HCT116 (cell line): ENCODE results near the gene DOCK9. TPM values are rescaled to one million over a fixed set of nuclear protein-coding genes. Genes with fewer than 3 reads are reported as not detected.

Experiments used
- ATAC-seq: fragments of 200-7000 bp; cut with Tn5 transposase; 2 replicates; pipeline ENCODE4 v1.9.1; 2020; ENCODE audit warnings: mild to moderate bottlenecking, moderate library complexity
- BruUV-seq: library from RNA; stranded (reverse); fragments of 400-500 nt; replicated peaks from 2 replicates; lab custom pipeline; 2021; lab: Mats Ljungman, UMichigan
- CTCF ChIA-PET: fragments of 300-600 bp; sonication (Branson Sonifier 250); formaldehyde crosslinking; loops from one replicate; lab custom pipeline; 2021; ENCODE audit warnings: antibody characterized with exemption; lab: Charles Lee
- POLR2A ChIA-PET: fragments of 300-600, 350-600 bp; sonication (Branson Sonifier 250); formaldehyde crosslinking; loops from one replicate; lab custom pipeline; 2021; ENCODE audit warnings: antibody characterized with exemption; lab: Charles Lee
- RAD21 ChIA-PET, 2 experiments: fragments of 300-600 bp; sonication (Branson Sonifier 250); formaldehyde crosslinking; loops; one replicate each; lab custom pipeline; 2023; ENCODE audit warnings: low total read pairs in 2 of 2; ENCODE audit not compliant: uncharacterized antibody in 2 of 2, unreplicated experiment in 2 of 2, low non-redundant PET in 1 of 2; lab: Charles Lee
- DNase-seq: peaks from one replicate; pipeline ENCODE4 v3.0.0-alpha.2; 2010; ENCODE audit warnings: low read depth, low spot score
- H2AFZ ChIP-seq: fragments of 200-600 bp; shearing (Covaris generic), sonication (generic); 2 replicates; pipeline ENCODE4 v1.6.1; 2017; ENCODE audit warnings: low read depth, mixed run types, mixed read lengths, antibody characterized with exemption, low read length; ENCODE audit not compliant: poor library complexity, severe bottlenecking
- H3K27ac ChIP-seq: 2 replicates; pipeline ENCODE4 v1.5.1; 2012; ENCODE audit warnings: low read depth, low read length
- H3K27me3 ChIP-seq: fragments of 200-600 bp; sonication (generic); 2 replicates; pipeline ENCODE4 v1.6.1; 2016; ENCODE audit warnings: mixed run types, low read length, mixed read lengths; ENCODE audit not compliant: insufficient read depth
- H3K36me3 ChIP-seq, 2 experiments: fragments of 200-500 bp in 1 of 2; fragments of 200-600 bp in 1 of 2; sonication (Bioruptor generic) in 1 of 2; sonication (generic) in 1 of 2; 2 replicates each; pipeline versions ENCODE4 v1.5.1 to v1.6.1; 2014 to 2016; ENCODE audit warnings: low read length in 2 of 2, inconsistent platforms in 1 of 2, mixed read lengths in 1 of 2, mixed run types in 1 of 2; ENCODE audit not compliant: insufficient read depth in 2 of 2, control insufficient read depth in 1 of 2
- H3K4me1 ChIP-seq, 2 experiments: fragments of 200-600 bp in 1 of 2; sonication (generic) in 1 of 2; 2 replicates each; pipeline versions ENCODE4 v1.5.1 to v1.6.1; 2012 to 2017; ENCODE audit warnings: low read length in 2 of 2, inconsistent platforms in 1 of 2, mild to moderate bottlenecking in 1 of 2, mixed read lengths in 1 of 2, mixed run types in 1 of 2, moderate library complexity in 1 of 2; ENCODE audit not compliant: insufficient read depth in 2 of 2, control insufficient read depth in 1 of 2
- H3K4me2 ChIP-seq: fragments of 200-600 bp; sonication (generic); 2 replicates; pipeline ENCODE4 v1.6.1; 2017; ENCODE audit warnings: mixed run types, low read length, mixed read lengths
- H3K4me3 ChIP-seq, 2 experiments: fragments of 200-600 bp in 1 of 2; sonication (generic) in 1 of 2; replicated peaks in 1 of 2; 2 replicates each; pipeline ENCODE4 v1.5.1; 2011 to 2016; ENCODE audit warnings: low read length in 2 of 2, control low read depth in 1 of 2, low read depth in 1 of 2, mild to moderate bottlenecking in 1 of 2, mixed read lengths in 1 of 2, mixed run types in 1 of 2
- H3K79me2 ChIP-seq: fragments of 200-600 bp; sonication (generic); 2 replicates; pipeline ENCODE4 v1.6.1; 2017; ENCODE audit warnings: mild to moderate bottlenecking, mixed run types, low read length, moderate library complexity, mixed read lengths; ENCODE audit not compliant: insufficient read depth
- H3K9ac ChIP-seq: fragments of 200-600 bp; sonication (generic); 2 replicates; pipeline ENCODE4 v1.6.1; 2016; ENCODE audit warnings: low read length, mixed read lengths
- H3K9me2 ChIP-seq: fragments of 200-600 bp; sonication (generic), shearing (Covaris generic); 2 replicates; pipeline ENCODE4 v1.6.1; 2017; ENCODE audit warnings: mixed run types, mild to moderate bottlenecking, moderate library complexity; ENCODE audit not compliant: insufficient read depth
- H3K9me3 ChIP-seq, 2 experiments: fragments of 200-500 bp in 1 of 2; fragments of 200-600 bp in 1 of 2; sonication (Bioruptor generic) in 1 of 2; sonication (generic) in 1 of 2; 2 replicates each; pipeline ENCODE4 v1.6.1; 2014 to 2017; ENCODE audit warnings: low read length in 2 of 2, mixed read lengths in 2 of 2, inconsistent platforms in 1 of 2, low read depth in 1 of 2, mild to moderate bottlenecking in 1 of 2, mixed run types in 1 of 2, moderate library complexity in 1 of 2; ENCODE audit not compliant: control insufficient read depth in 1 of 2, insufficient read depth in 1 of 2
- H4K20me1 ChIP-seq: fragments of 200-600 bp; sonication (generic), shearing (Covaris generic); 2 replicates; pipeline ENCODE4 v1.6.1; 2017; ENCODE audit warnings: mixed run types, mild to moderate bottlenecking, moderate library complexity; ENCODE audit not compliant: insufficient read depth
- CBX3 ChIP-seq: IDR thresholded peaks from 2 replicates; pipeline ENCODE4 v1.6.1; 2012; ENCODE audit warnings: low read depth
- CTCF ChIP-seq, 3 experiments: fragments of 200-600 bp in 1 of 3; sonication (generic) in 1 of 3; IDR thresholded peaks in 2 of 3; conservative IDR thresholded peaks in 1 of 3; 2 replicates each; pipeline ENCODE4 v1.5.1; 2012 to 2017; ENCODE audit warnings: low read depth in 2 of 3, low read length in 2 of 3, antibody characterized with exemption in 1 of 3, borderline replicate concordance in 1 of 3, control low read depth in 1 of 3, mild to moderate bottlenecking in 1 of 3, mixed read lengths in 1 of 3, mixed run types in 1 of 3, moderate library complexity in 1 of 3; ENCODE audit not compliant: insufficient read depth in 1 of 3
- EGR1 ChIP-seq: IDR thresholded peaks from 2 replicates; pipeline ENCODE4 v1.6.1; 2012; ENCODE audit warnings: low read depth
- ELF1 ChIP-seq: IDR thresholded peaks from 2 replicates; pipeline ENCODE4 v1.6.1; 2012; ENCODE audit warnings: low read depth, borderline replicate concordance
- EZH2phosphoT487 ChIP-seq: fragments of 200-600 bp; IDR thresholded peaks from 2 replicates; pipeline ENCODE4 v1.6.1; 2018; ENCODE audit warnings: antibody characterized with exemption, borderline replicate concordance
- POLR2AphosphoS5 ChIP-seq: IDR thresholded peaks from 2 replicates; pipeline ENCODE4 v1.6.1; 2011; ENCODE audit warnings: mild to moderate bottlenecking, low read depth, low read length, moderate library complexity
- RAD21 ChIP-seq: IDR thresholded peaks from 2 replicates; pipeline ENCODE4 v1.6.1; 2012; ENCODE audit warnings: low read depth, mild to moderate bottlenecking
- SP1 ChIP-seq: IDR thresholded peaks from 2 replicates; pipeline ENCODE4 v1.6.1; 2012; ENCODE audit warnings: low read depth
- YY1 ChIP-seq: IDR thresholded peaks from 2 replicates; pipeline ENCODE4 v1.6.1; 2011; ENCODE audit warnings: low read length, low read depth, moderate library complexity, mild to moderate bottlenecking; ENCODE audit not compliant: insufficient replicate concordance; ENCODE audit errors: extremely low read depth
- ZFX ChIP-seq: fragments of 450-650 bp; IDR thresholded peaks from 2 replicates; pipeline ENCODE4 v1.6.1; 2017
- ZNF274 ChIP-seq: fragments of 200-500 bp; sonication (Bioruptor generic); IDR thresholded peaks from 2 replicates; pipeline ENCODE4 v1.6.1; 2014; ENCODE audit warnings: mild to moderate bottlenecking, low read depth, low read length, inconsistent platforms
- intact Hi-C: fragments of 100-400 bp; cut with micrococcal nuclease; formaldehyde crosslinking; loops from 2 replicates; pipeline ENCODE4 v1.10.0; 2022
- total RNA-seq: library from RNA; stranded (reverse); gene quantifications from one replicate; pipeline ENCODE4 v1.2.1, GENCODE V29; 2021; ENCODE audit not compliant: unreplicated experiment

DOCK9 gene
- total RNA-seq, 1 experiment from 2014 or later, result 58.8 TPM

GRCh38 chr13:98831236-98831635 is 146.6 kb downstream of the DOCK9 start (continued):
- TF ChIP-seq CTCF (IDR thresholded peaks at IDR 0.05 in 2 of 3, conservative IDR thresholded peaks at IDR 0.05 in 1 of 3; ENCODE audit: borderline replicate concordance in 1 of 3, insufficient read depth in 1 of 3, low read depth in 2 of 3, low read length in 2 of 3), result no peak
- no peak for TF ChIP-seq ZFX
- TF ChIP-seq RAD21, result no peak
- no peak for TF ChIP-seq POLR2AphosphoS5
- no peak for TF ChIP-seq ELF1
- no peak for TF ChIP-seq ZNF274
- TF ChIP-seq SP1, result no peak
- TF ChIP-seq CBX3, result no peak
- TF ChIP-seq YY1, result no peak
- no peak for TF ChIP-seq EZH2phosphoT487

- CTCF ChIA-PET, result interaction anchor here (1.6 kb wide), 1 partner anchor 10 kb away, joined by 7 read pairs; no protein-coding TSS in a partner anchor
- RAD21 ChIA-PET, result no interaction called here
- ATAC-seq, result no peak
- no peaks in the 10 kb centered on the region for H3K4me1 ChIP-seq
- BruUV-seq, result no TSS peak
- no peak overlapping the region for H3K4me2 ChIP-seq
- no peak overlapping the region for H3K9ac ChIP-seq
- H3K4me3 ChIP-seq, result no peak overlapping the region
- no peak overlapping the region for H3K27ac ChIP-seq
- POLR2A ChIA-PET, result no interaction called here
- 0 out of 4 replicates have a peak, but pooled peaks cover 0 to 5% of the 10 kb centered on the region in 2 experiments for H3K36me3 ChIP-seq
- no peaks in the 10 kb centered on the region for H4K20me1 ChIP-seq
- H3K9me2 ChIP-seq, result no peaks in the 10 kb centered on the region
- intact Hi-C loops, result no loop called here
- TF ChIP-seq CTCF (IDR thresholded peaks at IDR 0.05 in 2 of 3, conservative IDR thresholded peaks at IDR 0.05 in 1 of 3; ENCODE audit: borderline replicate concordance in 1 of 3, insufficient read depth in 1 of 3, low read depth in 2 of 3, low read length in 2 of 3), result no peak
- no peak for TF ChIP-seq EGR1
- TF ChIP-seq, all 23 proteins: peak for 0
- no peaks in the 10 kb centered on the region for H3K9me3 ChIP-seq
- no peak for DNase-seq
- no peaks in the 10 kb centered on the region for H3K79me2 ChIP-seq
- no peak overlapping the region for H2AFZ ChIP-seq
- no peaks in the 10 kb centered on the region for H3K27me3 ChIP-seq
These were observed 148.3 kb downstream of the DOCK9 start for GRCh38 chr13:98829541-98829940.
